Measurements from ENCODE around the gene KNCN.

Gene KNCN

GRCh38 chr1:46526013-46526690 is 25.3 kb downstream of the KNCN start:
- no peak for DNase-seq (ENCODE audit: low read depth, low spot score)
- no peak for TF ChIP-seq CTCF (IDR thresholded peaks at IDR 0.05; ENCODE audit: insufficient read depth, low read length, missing control alignments)
- POLR2A ChIA-PET: no interaction called here
- no peak overlapping the region for H3K4me3 ChIP-seq (ENCODE audit: low read depth, low read length)
- CTCF ChIA-PET: interaction anchor here (0.9 to 11.5 kb wide), 19 partner anchors 8 to 199 kb away, joined by 3 to 429 read pairs (median 19); partner anchors contain the start of gene DMBX1

GRCh38 chr1:46525253-46525983 is 26.0 kb downstream of the KNCN start:
- ChIA-PET CTCF (interaction anchor here (0.9 to 11.5 kb wide), 17 partner anchors 8 to 200 kb away, joined by 3 to 429 read pairs (median 9); partner anchors contain the start of gene DMBX1), POLR2A (no interaction called here)
- H3K4me3 ChIP-seq (ENCODE audit: low read depth, low read length): no peak overlapping the region
- TF ChIP-seq CTCF (IDR thresholded peaks at IDR 0.05; ENCODE audit: insufficient read depth, low read length, missing control alignments): no peak
- no peak for DNase-seq (ENCODE audit: low read depth, low spot score)

GRCh38 chr1:46524843-46525242 is 26.6 kb downstream of the KNCN start:
- no peak for TF ChIP-seq CTCF (IDR thresholded peaks at IDR 0.05; ENCODE audit: insufficient read depth, low read length, missing control alignments)
- ChIA-PET CTCF (interaction anchor here (1.5 to 11.5 kb wide), 9 partner anchors 15 to 200 kb away, joined by 3 to 429 read pairs (median 56); no protein-coding TSS in a partner anchor), POLR2A (no interaction called here)
- DNase-seq (ENCODE audit: low read depth, low spot score): no peak
- no peak overlapping the region for H3K4me3 ChIP-seq (ENCODE audit: low read depth, low read length)

GRCh38 chr1:46523496-46524353 is 27.7 kb downstream of the KNCN start:
- ChIA-PET POLR2A (no interaction called here), CTCF (interaction anchor here (0.9 to 6.9 kb wide), 12 partner anchors 9 to 201 kb away, joined by 3 to 75 read pairs (median 4); no protein-coding TSS in a partner anchor)
- DNase-seq (ENCODE audit: low read depth, low spot score): no peak

GRCh38 chr1:46522969-46523320 is 28.5 kb downstream of the KNCN start:
- H3K4me3 ChIP-seq (ENCODE audit: low read depth, low read length): no peak overlapping the region
- ChIA-PET POLR2A (no interaction called here), CTCF (interaction anchor here (0.9 to 6.9 kb wide), 10 partner anchors 10 to 83 kb away, joined by 3 to 75 read pairs (median 4); no protein-coding TSS in a partner anchor)
- no peak for DNase-seq (ENCODE audit: low read depth, low spot score)
- no peak for TF ChIP-seq CTCF (IDR thresholded peaks at IDR 0.05; ENCODE audit: insufficient read depth, low read length, missing control alignments)

More at GRCh38 chr1:46523496-46524353, 27.7 kb downstream of the KNCN start:
- no peak overlapping the region for H3K4me3 ChIP-seq (ENCODE audit: low read depth, low read length)
- TF ChIP-seq CTCF (IDR thresholded peaks at IDR 0.05; ENCODE audit: insufficient read depth, low read length, missing control alignments): no peak
